Transverse colon (tissue), 4 donors: ENCODE results near the gene LSM14B. TPM values are rescaled to one million over a fixed set of nuclear protein-coding genes. Genes with fewer than 3 reads are reported as not detected.

Experiments
- DNase-seq: peaks from one replicate; pipeline ENCODE4 v3.0.0-alpha.2; 2019
- H3K27ac ChIP-seq, 4 donors: fragments of 200-600 bp; sonication (generic); 2 replicates each; pipeline ENCODE4 v1.5.1; 2016 to 2018; ENCODE audit warnings: inconsistent platforms in 4 of 4
- H3K27me3 ChIP-seq: fragments of 200-600 bp; sonication (generic); 2 replicates; pipeline ENCODE4 v1.5.1; 2017; ENCODE audit warnings: inconsistent platforms
- H3K36me3 ChIP-seq, 4 donors: fragments of 200-600 bp; sonication (generic); 2 replicates each; pipeline ENCODE4 v1.5.1; 2017 to 2019; ENCODE audit warnings: inconsistent platforms in 4 of 4
- H3K4me1 ChIP-seq, 4 donors: fragments of 200-600 bp; sonication (generic); 2 replicates each; pipeline ENCODE4 v1.5.1; 2017 to 2020; ENCODE audit warnings: inconsistent platforms in 4 of 4
- H3K4me3 ChIP-seq, 4 donors: fragments of 200-600 bp; sonication (generic); 1 replicate in 1 of 4; 2 replicates in 3 of 4; pipeline versions ENCODE4 v1.5.1 to v1.6.1; 2017 to 2019; ENCODE audit warnings: inconsistent platforms in 4 of 4
- H3K9me3 ChIP-seq, 2 donors: fragments of 200-600 bp; sonication (generic); 2 replicates each; pipeline ENCODE4 v1.5.1; 2017 to 2019; ENCODE audit warnings: inconsistent platforms in 2 of 2
- EP300 ChIP-seq: sonication (generic); formaldehyde crosslinking; IDR thresholded peaks from one replicate; pipeline ENCODE4 v1.6.1; 2017; ENCODE audit warnings: antibody characterized with exemption, low read depth
- POLR2A ChIP-seq: fragments of 450-650 bp; IDR thresholded peaks from one replicate; pipeline ENCODE4 v1.6.1; 2016; ENCODE audit warnings: antibody characterized with exemption, mild to moderate bottlenecking, moderate library complexity
- POLR2AphosphoS5 ChIP-seq, 3 donors: sonication (generic); formaldehyde crosslinking; IDR thresholded peaks; one replicate each; pipeline ENCODE4 v1.6.1; 2016; ENCODE audit warnings: antibody characterized with exemption in 3 of 3
- WGBS, 2 donors: methylation state at CpG; one replicate each; pipeline ENCODE4 v1.1.5; 2018; ENCODE audit warnings: low coverage in 1 of 2; 5-methylcytosine and 5-hydroxymethylcytosine counted together
- in situ Hi-C, 4 donors: fragments of 200-750 bp; cut with MboI; loops; one replicate each; pipeline versions ENCODE4 v1.15.0 to v1.15.1; 2017; ENCODE audit warnings: low sequenced_read_pairs in 3 of 4, low pct_ligation_motif_present in 1 of 4, low pct_unique_long_range_greater_than_20kb in 1 of 4
- intact Hi-C: fragments of 100-400 bp; cut with DNase I; formaldehyde crosslinking; loops from one replicate; pipeline ENCODE4 v1.15.1; 2023; ENCODE audit warnings: low total_unique reads
- total RNA-seq, 4 donors: library from RNA; depleted of rRNA; stranded (reverse); fragments of >200 nt; gene quantifications; one replicate each; pipeline ENCODE4 v1.1.0, GENCODE V29; 2016
- TF ChIP-seq, protein P1 (sequence below), 5 experiments: fragments of 200-600 bp in 3 of 5; fragments of 450-650 bp in 2 of 5; sonication (generic) in 3 of 5; IDR thresholded peaks; 1 replicate in 2 of 5; 2 replicates in 3 of 5; pipeline ENCODE4 v1.5.1; 2016 to 2017; ENCODE audit warnings: antibody characterized with exemption in 5 of 5, inconsistent platforms in 3 of 5, mild to moderate bottlenecking in 2 of 5, moderate library complexity in 1 of 5

Gene LSM14B
- total RNA-seq, 4 donors from 2014 or later = 22.1 to 45.3 (median 35.6) TPM

DNA sequence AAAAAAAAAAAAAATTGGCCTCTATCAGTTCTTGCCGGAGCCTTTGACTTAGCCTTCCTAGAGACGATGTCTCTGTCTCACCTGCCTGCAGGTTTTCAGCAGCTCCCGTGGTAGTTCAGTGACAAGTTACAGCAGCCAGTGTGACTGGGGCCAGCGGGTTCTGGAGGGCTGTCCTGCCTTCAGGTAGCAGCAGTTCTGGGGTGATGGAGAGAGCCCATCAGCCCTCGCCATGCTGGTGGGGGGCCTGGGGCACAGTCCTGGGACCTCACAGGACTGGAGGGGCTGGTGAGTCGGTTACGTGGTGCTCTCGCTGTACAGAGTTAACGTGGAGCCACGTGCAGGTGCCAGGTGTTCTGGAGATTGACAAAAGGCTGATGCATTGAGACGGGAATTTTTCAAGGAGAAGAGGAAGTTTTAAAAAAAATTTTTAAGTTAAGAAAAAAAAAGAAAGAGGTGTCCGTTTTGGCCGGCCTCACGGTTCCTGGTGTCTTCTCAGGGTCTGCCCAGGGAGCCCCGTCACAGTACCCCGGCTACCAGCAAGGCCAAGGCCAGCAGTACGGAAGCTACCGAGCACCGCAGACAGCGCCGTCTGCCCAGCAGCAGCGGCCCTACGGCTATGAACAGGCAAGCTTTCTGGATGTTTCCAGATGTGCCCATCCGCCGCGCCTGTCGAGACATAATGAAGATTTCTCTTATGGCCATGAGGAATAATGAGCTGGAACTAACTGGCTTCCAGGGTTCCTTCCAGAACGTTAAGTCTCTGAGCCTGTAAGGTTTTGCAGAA is 51.9 kb downstream of the LSM14B start:
- WGBS, 2 donors = 94 to 100% methylated on average over 6 to 28 of the region's 28 CpGs
- Histone ChIP-seq H3K9me3 (no peaks in the 10 kb centered on the region), H3K4me1 (no peaks in the 10 kb centered on the region), H3K4me3 (no peak overlapping the region), H3K27me3 (no peaks in the 10 kb centered on the region), H3K27ac (no peak overlapping the region), H3K36me3 (peaks cover 0 to 4% (median 0%) of the 10 kb centered on the region in 4 donors)
- intact Hi-C loops = no loop called here
- in situ Hi-C loops = no loop called here
- no peak for TF ChIP-seq POLR2AphosphoS5 (IDR thresholded peaks at IDR 0.05)
- TF ChIP-seq, protein P1, sequence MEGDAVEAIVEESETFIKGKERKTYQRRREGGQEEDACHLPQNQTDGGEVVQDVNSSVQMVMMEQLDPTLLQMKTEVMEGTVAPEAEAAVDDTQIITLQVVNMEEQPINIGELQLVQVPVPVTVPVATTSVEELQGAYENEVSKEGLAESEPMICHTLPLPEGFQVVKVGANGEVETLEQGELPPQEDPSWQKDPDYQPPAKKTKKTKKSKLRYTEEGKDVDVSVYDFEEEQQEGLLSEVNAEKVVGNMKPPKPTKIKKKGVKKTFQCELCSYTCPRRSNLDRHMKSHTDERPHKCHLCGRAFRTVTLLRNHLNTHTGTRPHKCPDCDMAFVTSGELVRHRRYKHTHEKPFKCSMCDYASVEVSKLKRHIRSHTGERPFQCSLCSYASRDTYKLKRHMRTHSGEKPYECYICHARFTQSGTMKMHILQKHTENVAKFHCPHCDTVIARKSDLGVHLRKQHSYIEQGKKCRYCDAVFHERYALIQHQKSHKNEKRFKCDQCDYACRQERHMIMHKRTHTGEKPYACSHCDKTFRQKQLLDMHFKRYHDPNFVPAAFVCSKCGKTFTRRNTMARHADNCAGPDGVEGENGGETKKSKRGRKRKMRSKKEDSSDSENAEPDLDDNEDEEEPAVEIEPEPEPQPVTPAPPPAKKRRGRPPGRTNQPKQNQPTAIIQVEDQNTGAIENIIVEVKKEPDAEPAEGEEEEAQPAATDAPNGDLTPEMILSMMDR (IDR thresholded peaks at IDR 0.05) = no peak
- TF ChIP-seq POLR2A = no peak
- no peak for TF ChIP-seq EP300
- DNase-seq = no peak

DNA sequence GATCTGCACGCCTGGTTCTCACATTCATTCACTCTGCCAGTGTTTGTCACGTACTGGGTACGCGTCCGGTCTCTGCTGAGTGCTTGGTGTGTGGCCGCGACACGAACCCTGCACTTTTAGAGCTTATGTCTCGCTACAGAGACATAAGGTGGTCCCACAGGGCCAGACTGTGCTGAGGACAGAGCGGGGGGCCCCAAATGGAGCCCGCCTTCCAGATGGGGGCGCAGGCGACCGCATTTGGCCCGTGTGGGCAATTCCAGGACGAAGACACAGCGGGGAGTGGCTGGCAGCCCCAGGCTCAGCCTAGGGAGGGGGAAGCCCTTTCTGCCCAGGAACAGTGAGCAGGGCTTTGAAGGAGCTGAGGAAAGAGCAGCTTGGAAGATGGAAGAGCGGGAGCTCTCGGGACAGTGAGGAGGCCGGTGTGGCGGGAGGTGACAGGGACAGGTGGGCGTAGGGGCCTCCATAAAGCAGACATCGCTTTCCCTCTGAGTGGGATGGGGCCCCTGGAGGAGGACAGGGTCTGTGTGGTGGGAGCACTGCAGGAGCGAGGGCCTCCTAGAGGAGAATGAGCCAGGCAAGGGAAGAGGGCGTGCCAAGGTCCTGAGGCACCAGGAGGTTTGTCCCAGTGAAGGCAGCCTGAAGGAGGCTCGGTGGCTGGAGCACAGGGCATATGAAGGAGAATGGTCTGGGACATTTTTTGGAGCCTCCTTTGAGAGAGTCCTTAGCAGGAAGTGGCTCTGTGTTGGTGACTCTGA is 52.8 kb downstream of the LSM14B start:
- Histone ChIP-seq H3K36me3 (peaks cover 0 to 4% (median 0%) of the 10 kb centered on the region in 4 donors), H3K4me1 (no peaks in the 10 kb centered on the region), H3K27ac (no peak overlapping the region), H3K9me3 (no peaks in the 10 kb centered on the region), H3K4me3 (no peak overlapping the region), H3K27me3 (no peaks in the 10 kb centered on the region)
- WGBS, 2 donors = 97 to 100% methylated on average over 1 to 26 of the region's 26 CpGs
- no peak for DNase-seq
- in situ Hi-C loops = no loop called here
- TF ChIP-seq, protein P1 (IDR thresholded peaks at IDR 0.05) = no peak
- no peak for TF ChIP-seq POLR2A
- TF ChIP-seq EP300 = no peak
- TF ChIP-seq POLR2AphosphoS5 (IDR thresholded peaks at IDR 0.05) = no peak
- intact Hi-C loops = no loop called here

DNA sequence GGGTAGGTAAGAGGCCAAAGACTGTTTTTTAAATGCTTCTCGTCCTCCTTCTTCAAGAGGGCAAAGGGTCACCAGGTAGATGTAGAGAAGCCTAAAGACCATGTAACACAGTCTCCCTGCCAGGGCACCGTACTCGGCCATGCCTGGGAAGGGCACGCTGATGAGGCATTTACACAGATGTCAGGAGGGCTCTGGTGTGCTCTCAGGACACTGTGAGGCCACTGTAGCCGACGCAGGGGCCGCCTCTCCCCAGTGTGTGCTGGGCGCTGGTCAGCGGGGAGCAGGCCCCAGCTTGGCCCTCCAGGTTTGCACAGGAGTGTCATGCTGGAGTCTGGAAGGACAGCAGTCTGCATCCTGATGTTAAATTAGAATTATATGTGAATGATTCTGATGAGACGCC is 53.4 kb downstream of the LSM14B start:
- Histone ChIP-seq H3K27me3 (no peaks in the 10 kb centered on the region), H3K4me1 (no peaks in the 10 kb centered on the region), H3K36me3 (peaks cover 0 to 4% (median 0%) of the 10 kb centered on the region in 4 donors), H3K27ac (no peak overlapping the region), H3K4me3 (no peak overlapping the region), H3K9me3 (no peaks in the 10 kb centered on the region)
- in situ Hi-C loops (no loop called here), intact Hi-C loops (no loop called here)
- WGBS, 2 donors = 94 to 100% methylated on average over 1 to 10 of the region's 10 CpGs
- no peak for DNase-seq
- TF ChIP-seq EP300 (no peak), POLR2AphosphoS5 (IDR thresholded peaks at IDR 0.05) (no peak), POLR2A (no peak)
- TF ChIP-seq, protein P1 (IDR thresholded peaks at IDR 0.05) = no peak

DNA sequence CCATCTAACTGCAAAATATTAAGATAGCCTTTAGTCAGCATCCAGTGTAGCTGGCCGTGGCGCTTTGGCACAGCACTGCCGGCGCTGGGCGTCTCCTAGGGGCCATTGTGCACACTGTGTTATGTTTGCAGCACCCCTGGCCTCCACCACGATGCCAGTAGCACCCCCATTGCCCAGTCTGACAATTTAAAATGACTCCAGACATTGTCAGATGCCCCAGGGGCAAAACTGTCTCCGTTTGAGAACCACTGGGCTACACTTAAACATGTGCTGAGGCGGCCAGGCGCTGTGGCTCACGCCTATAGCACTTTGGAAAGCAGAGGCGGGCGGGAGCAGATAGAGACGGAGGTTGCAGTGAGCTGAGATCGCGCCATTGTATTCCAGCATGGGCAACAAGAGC is 54.6 kb downstream of the LSM14B start:
- TF ChIP-seq POLR2A (no peak), EP300 (no peak), POLR2AphosphoS5 (IDR thresholded peaks at IDR 0.05) (no peak)
- TF ChIP-seq, protein P1 (IDR thresholded peaks at IDR 0.05) = no peak
- Histone ChIP-seq H3K4me1 (peaks cover 0 to 2% (median under 1%) of the 10 kb centered on the region in 4 donors), H3K4me3 (no peak overlapping the region), H3K27ac (no peak overlapping the region), H3K9me3 (no peaks in the 10 kb centered on the region), H3K36me3 (peaks cover 0 to 4% (median 0%) of the 10 kb centered on the region in 4 donors), H3K27me3 (no peaks in the 10 kb centered on the region)
- DNase-seq = no peak
- intact Hi-C loops (no loop called here), in situ Hi-C loops (no loop called here)
- 95% methylated on average over 15 of the region's 15 CpGs; no CpG with 5 or more reads in 1 of the 2 donors for WGBS, 2 donors
